Bronchial smooth muscle cell (primary cell): Measurements from ENCODE around the gene TEKTIP1. TPM values are rescaled to one million over a fixed set of nuclear protein-coding genes. Genes with fewer than 3 reads are reported as not detected.

ENCODE experiments used
- total RNA-seq: library from RNA; depleted of rRNA; stranded (reverse); fragments of >200 nt; gene quantifications from 2 replicates; pipeline ENCODE4 v1.2.1, GENCODE V29; 2014

TEKTIP1 gene
- total RNA-seq, result not detected in 2 replicates

DNA sequence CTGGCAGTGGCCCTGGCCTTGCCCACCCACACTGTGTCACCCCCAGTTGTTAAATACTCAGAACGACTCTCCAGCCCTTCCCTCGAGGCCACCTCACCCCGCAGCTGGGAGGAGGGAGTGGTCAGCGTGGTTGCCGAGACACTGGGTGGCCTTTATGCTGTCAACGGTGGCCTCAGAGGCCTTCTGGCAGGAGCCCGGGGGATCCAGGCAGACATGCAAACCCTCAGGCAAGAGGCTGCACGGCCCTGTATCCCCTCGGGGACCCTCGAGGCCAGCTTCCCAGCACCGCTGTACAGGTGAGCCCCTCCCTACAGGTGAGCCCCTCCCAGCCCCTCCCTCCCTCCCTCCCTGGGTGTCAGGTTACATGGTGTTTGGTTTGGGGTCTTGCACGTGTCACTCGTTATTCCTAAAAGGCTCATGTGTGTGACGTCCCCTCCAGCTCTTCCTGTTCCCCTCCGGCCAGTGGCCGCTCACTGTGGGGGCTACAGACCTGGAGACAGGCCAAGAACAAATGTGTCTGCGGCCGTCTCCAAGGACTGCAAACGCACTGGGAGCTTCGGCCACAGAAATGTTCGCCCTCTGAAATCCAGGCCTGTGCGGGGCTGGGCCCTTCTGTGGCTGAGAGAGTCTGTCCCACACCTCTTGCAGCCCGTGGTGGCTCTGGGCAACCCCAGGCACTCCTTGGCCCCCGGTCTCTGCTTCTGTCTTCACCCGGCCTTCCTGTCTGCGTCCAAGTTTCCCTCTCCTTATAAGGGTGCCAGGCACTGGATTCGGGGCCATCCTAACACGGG, at the start of gene TEKTIP1:
TEKTIP1 (plus strand) TSS at position 210 of the 791 bp plus-strand sequence; CDS start at position 214, 4 bp downstream.

DNA sequence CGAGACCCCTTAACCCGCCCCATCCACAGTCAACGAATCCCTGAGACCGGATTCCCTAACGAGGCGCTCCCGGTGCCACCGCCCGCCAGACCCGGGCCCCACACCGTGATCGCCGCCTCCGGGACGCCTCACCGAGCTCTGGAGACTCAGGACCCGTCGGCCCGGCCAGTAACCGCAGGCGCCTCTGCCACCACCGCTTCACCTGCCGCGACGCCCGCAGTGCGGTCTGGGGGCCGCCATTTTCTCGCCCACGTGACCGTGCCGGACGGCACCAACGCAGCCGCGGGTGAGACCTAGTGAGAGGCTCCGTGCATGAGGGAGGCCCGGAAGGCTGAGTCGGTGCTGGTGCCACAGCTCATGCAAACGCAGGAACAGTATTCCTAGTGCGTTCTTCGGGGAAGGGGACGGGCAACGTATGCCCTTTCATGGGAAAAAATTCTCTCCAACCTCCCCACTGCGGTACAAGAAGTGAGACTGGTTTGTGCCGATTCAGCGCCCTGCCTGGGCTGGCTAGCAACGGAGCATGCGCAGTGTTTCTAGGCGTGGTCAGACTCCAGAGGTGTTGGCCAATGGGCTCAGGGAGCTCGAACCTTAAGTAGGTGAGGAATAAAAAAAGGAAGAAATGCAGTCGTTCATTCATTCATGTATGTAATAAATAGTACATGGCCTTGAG, 38.4 kb upstream of the TEKTIP1 start, which contains the start of gene DOHH:
DOHH (minus strand) TSS at position 246 of the 673 bp plus-strand sequence. CDS start 3,860 bp downstream, outside the sequence.

DNA sequence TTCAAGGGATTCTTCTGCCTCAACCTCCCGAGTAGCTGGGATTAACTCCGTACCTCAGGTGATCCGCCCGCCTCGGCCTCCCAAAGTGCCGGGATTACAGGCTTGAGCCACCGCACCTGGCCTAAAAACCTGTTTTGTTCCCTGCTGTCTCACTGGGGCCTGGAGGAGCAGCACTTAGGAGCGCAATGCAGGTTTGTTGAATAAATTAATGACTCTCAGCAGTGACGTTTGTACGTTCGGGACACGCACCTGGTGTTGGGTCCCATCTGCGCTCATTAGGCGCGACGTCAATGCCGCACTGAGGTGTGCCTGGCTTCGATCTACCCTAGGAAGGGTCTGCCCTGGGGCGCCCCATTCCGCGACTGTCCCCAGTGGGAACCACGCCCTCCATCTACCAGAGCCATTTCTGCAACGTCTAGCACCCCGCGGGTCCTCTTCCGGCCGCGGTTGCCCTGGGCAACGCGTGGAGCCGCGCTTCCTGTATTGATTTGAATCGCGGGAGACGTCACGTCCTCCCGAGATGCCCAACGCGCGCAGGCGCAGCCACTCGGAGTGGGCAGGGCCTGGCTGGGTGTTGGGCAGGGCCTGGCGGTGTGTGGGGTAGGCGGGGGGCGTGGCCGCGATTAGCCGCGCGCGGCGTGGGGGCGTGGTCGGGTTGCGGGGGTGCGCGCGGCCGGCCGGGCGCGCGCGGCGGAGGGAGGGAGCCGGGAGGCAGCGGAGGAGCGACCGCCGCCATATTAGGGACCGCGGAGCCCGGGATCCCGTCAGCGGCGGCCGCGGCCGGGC, 33.2 kb upstream of the TEKTIP1 start, which contains the start of gene FZR1:
FZR1 (plus strand) TSS at position 714 of the 786 bp plus-strand sequence. CDS start 16,679 bp downstream, outside the sequence.

DNA sequence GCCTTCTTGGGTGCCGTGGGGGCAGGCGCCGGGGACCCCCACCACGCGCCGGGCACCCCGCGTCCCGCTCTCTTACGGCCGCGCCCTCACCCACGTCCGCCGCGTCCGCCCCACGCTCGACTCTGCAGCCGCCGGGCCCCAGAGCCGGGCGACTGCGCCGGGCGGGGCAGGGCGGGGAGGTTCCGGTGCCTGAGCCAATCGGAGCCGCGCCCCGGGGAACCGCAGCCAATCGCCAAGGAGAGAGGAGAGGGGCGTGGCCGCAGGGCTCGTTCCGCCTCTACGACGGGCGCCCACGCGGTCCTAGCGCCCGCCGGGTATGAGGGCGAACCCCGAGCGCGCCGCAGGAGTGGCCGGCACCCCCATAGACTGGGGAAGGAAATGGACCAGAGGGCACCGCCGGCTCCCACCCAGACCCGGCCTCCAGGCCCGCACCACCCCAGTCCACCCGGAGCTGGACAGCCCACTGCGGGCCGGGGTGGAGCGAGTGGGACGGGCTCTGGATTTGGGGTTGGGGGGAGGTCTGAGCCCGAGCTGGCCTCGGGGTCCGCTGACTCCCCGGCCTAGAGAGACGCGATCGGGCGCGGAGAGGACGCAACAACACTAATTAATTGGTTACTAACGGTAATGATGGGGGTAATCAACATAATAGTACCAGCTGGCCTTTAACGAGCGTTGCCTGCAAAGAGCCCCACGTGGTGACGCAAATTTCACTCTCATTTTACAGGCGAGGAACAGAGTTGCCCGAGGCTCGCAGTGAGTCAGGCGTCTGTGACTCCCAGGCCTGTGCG, 18.7 kb downstream of the TEKTIP1 start, which contains the start of gene MFSD12:
MFSD12 (minus strand) TSS at position 126 of the 788 bp plus-strand sequence. CDS start 183 bp downstream, outside the sequence.

DNA sequence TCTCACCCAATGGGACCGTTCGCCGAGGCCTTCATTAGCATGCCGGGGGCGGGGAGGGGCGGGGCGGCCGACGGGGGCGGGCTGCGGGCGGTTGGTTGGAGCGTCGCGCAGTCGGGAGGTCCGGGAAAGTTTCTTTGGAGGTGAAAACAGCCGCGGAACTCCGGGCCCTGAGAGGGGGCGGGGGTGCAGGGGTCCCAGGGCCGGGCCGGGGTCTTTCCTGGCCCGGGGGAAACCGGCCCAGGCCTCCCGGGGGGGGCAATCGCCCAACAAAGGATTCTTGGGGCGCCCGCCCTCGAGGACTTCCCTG, 33.8 kb downstream of the TEKTIP1 start, which contains the start of gene HMG20B:
HMG20B (plus strand) TSS at position 90 of the 307 bp plus-strand sequence. CDS start 366 bp downstream, outside the sequence.

DNA sequence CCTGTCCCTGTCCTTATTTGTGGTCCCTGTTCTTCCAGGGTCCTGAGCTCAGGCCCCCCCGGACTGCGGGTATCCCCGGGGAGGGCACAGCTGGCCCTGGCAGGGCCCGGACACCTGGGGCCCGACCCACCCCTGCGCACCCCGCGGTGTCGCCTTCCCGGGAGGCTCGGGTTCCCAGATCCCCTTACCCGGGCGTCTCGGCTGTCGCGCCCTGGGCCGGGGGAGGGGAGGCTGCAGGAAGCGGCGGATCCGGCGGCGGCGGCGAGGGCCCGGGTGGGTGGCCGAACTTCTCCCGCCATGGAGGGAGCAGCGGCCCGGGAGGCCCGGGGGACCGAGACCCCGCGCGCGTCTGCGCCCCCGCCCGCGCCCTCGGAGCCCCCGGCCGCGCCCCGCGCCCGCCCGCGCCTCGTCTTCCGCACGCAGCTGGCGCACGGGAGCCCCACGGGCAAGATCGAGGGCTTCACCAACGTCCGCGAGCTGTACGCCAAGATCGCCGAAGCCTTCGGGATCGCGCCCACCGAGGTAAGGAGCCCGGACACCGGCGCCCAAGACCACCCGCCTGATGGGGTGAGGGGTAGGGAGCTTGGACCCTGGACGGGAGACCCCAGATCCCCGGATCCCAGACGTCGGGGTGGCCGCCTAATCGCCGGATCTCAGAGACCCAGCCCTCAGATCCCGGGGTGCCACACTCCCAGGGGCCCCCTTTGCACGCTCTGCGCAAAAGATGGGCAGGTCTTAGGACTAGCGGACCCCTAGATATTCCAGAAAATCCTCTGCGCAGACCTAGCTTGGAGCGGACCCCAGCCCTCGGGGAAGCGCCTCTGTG, 46.5 kb downstream of the TEKTIP1 start, which contains the start of gene GIPC3:
GIPC3 (plus strand) TSS at position 178 of the 826 bp plus-strand sequence; CDS start at position 298, 120 bp downstream.

Other genes with a start within 250 kb of the TEKTIP1 start
- gene NFIC, start 172.6 kb upstream of the TEKTIP1 start, total RNA-seq, result 40.7 and 70.5 TPM in 2 replicates
- gene SMIM24, start 58.6 kb upstream of the TEKTIP1 start, total RNA-seq, result not detected in 2 replicates
- not detected in 2 replicates for gene SMIM44, start 55.7 kb upstream of the TEKTIP1 start, total RNA-seq
- gene DOHH, start 38.5 kb upstream of the TEKTIP1 start, total RNA-seq, result 7.7 and 7.9 TPM in 2 replicates
- 34.8 and 41.0 TPM in 2 replicates for gene FZR1, start 32.9 kb upstream of the TEKTIP1 start, total RNA-seq
- 57.7 and 87.0 TPM in 2 replicates for gene MFSD12, start 18.4 kb downstream of the TEKTIP1 start, total RNA-seq
- 67.4 and 88.1 TPM in 2 replicates for gene HMG20B, start 33.8 kb downstream of the TEKTIP1 start, total RNA-seq
- gene GIPC3, start 46.3 kb downstream of the TEKTIP1 start, total RNA-seq, result 0.09 TPM in 1 of 2 replicates, not detected in the other
- 1.1 and 1.5 TPM in 2 replicates for gene TBXA2R, start 67.7 kb downstream of the TEKTIP1 start, total RNA-seq
- gene CACTIN, start 87.6 kb downstream of the TEKTIP1 start, total RNA-seq, result 23.8 and 30.3 TPM in 2 replicates
- gene PIP5K1C, start 161.3 kb downstream of the TEKTIP1 start, total RNA-seq, result 20.3 and 33.6 TPM in 2 replicates
- under 0.01 TPM in 1 of 2 replicates, not detected in the other for gene TJP3, start 169.2 kb downstream of the TEKTIP1 start, total RNA-seq
- gene APBA3, start 222.5 kb downstream of the TEKTIP1 start, total RNA-seq, result 12.1 and 12.5 TPM in 2 replicates
- 16.6 and 54.7 TPM in 2 replicates for gene MRPL54, start 223.5 kb downstream of the TEKTIP1 start, total RNA-seq
- gene RAX2, start 233.1 kb downstream of the TEKTIP1 start, total RNA-seq, result not detected in 2 replicates
- 0.16 TPM in 1 of 2 replicates, not detected in the other for gene MATK, start 247.2 kb downstream of the TEKTIP1 start, total RNA-seq